ENCODE measurements around the gene GUK1.
"Not testable (repeated sequence)": the region's sequence is repeated elsewhere in the genome, so short reads cannot be mapped to it uniquely, and the experiment has no call there.

Gene GUK1

GRCh38 chr1:228177183-228177475, 37.0 kb downstream of the GUK1 start:
- Histone ChIP-seq H3K4me1 (ENCODE audit: control insufficient read depth in 1 of 2, insufficient read depth in 2 of 2, low read length in 2 of 2) (peaks cover 0 to 14% of the 10 kb centered on the region in 2 donors), H3K4me3 (ENCODE audit: low read depth in 1 of 2, low read length in 2 of 2) (no peak overlapping the region), H3K27ac (ENCODE audit: low read length) (no peak overlapping the region), H3K36me3 (ENCODE audit: control insufficient read depth in 1 of 2, insufficient read depth in 2 of 2, low read length in 2 of 2) (peaks cover 0 to 9% of the 10 kb centered on the region in 2 donors), H3K27me3 (ENCODE audit: low read depth, low read length) (no peaks in the 10 kb centered on the region), H3K9me3 (ENCODE audit: control insufficient read depth in 1 of 2, low read length in 2 of 2) (no peaks in the 10 kb centered on the region)

GRCh38 chr1:228177721-228178710, 37.9 kb downstream of the GUK1 start:
- Histone ChIP-seq H3K27me3 (ENCODE audit: low read depth, low read length) (no peaks in the 10 kb centered on the region), H3K4me1 (ENCODE audit: control insufficient read depth in 1 of 2, insufficient read depth in 2 of 2, low read length in 2 of 2) (peaks cover 0 to 14% of the 10 kb centered on the region in 2 donors), H3K36me3 (ENCODE audit: control insufficient read depth in 1 of 2, insufficient read depth in 2 of 2, low read length in 2 of 2) (peaks cover 0 to 9% of the 10 kb centered on the region in 2 donors), H3K27ac (ENCODE audit: low read length) (no peak overlapping the region), H3K4me3 (ENCODE audit: low read depth in 1 of 2, low read length in 2 of 2) (no peak overlapping the region), H3K9me3 (ENCODE audit: control insufficient read depth in 1 of 2, low read length in 2 of 2) (no peaks in the 10 kb centered on the region)

DNA sequence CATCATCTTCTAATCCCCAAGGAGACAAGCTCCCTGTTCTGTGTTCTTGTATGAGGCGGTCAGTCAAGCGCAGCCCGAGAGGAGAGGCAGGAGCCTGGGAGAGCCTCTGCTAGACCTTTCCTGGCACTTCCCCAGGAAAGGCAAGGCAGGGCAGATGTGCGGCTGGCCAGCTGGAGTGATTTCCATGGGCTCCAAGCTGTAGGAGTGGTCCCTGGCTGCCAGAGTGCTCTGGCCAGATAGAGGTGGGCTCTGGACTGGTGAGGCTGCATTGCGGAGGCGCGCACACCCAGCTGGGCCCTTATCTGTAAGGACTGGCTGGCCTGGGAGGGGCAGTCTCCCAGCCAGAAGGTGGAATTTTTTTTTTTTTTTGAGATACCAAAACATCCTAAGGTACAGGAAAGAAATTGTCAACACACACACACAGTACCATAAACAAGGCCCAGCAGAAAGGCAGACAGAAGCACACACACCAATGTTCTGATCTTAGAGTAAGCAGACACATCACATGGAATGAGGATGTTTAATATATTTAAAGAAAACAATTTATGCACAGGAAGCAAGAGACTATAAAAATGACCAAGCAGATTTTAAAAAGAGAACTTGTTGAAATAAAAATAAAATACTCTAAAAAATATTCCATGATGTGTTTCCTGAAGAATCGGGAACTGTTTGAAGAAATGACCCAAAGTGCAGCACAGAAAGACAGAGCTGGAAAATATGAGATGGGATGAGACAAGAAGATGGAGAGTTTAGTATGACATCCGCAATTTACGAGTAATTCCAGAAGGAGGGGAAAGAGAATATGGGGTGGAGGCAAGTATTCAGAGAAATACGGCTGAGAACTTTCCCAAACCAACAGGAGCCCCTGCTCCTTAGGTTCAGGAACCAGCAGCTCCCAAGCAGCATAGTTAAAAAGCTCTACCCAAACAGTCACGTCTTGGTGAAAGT, 38.9 kb downstream of the GUK1 start:
- Histone ChIP-seq H3K27ac (ENCODE audit: low read length) (peak overlapping the region; percentile 16), H3K27me3 (ENCODE audit: low read depth, low read length) (no peaks in the 10 kb centered on the region), H3K36me3 (ENCODE audit: control insufficient read depth in 1 of 2, insufficient read depth in 2 of 2, low read length in 2 of 2) (peaks cover 0 to 9% of the 10 kb centered on the region in 2 donors), H3K4me1 (ENCODE audit: control insufficient read depth in 1 of 2, insufficient read depth in 2 of 2, low read length in 2 of 2) (peaks cover 0 to 14% of the 10 kb centered on the region in 2 donors), H3K9me3 (ENCODE audit: control insufficient read depth in 1 of 2, low read length in 2 of 2) (no peaks in the 10 kb centered on the region), H3K4me3 (ENCODE audit: low read depth in 1 of 2, low read length in 2 of 2) (no peak overlapping the region)

DNA sequence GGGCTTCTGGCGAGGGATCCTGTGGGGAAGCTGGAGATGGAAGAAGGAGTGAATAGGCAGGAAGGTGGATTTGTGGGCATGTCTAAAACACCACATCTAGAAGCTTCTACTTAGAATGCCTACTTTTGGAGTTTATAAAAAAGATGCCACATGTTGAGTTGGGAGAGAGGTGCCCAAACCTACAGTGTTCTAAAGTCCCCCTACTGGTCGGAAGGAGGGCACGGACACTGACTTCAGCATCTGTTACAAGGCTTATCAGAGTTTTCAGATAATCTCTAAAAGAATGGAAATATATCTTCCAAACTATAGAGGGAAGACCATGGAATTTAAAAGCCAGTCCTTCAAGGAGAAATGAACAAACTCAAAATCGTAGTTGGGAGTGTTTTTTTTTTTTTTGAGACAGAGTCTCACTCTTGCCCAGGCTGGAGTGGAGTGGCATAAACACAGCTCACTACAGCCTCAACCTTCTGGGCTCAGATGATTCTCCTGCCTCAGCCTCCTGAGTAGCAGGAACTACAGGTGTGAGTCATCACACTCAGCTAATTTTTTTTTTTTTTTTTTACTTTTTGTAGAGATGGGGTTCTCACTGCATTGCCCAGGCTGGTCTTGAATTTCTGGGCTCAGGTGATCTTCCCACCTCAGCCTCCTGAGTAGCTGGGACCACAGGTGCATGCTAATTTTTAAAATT, 40.3 kb downstream of the GUK1 start:
- H3K27me3 ChIP-seq (ENCODE audit: low read depth, low read length): no peaks in the 10 kb centered on the region
- H3K9me3 ChIP-seq (ENCODE audit: control insufficient read depth in 1 of 2, low read length in 2 of 2): no peaks in the 10 kb centered on the region
- H3K4me1 ChIP-seq (ENCODE audit: control insufficient read depth in 1 of 2, insufficient read depth in 2 of 2, low read length in 2 of 2): peaks cover 0 to 10% of the 10 kb centered on the region in 2 donors
- no peak overlapping the region for H3K4me3 ChIP-seq (ENCODE audit: low read depth in 1 of 2, low read length in 2 of 2)
- H3K27ac ChIP-seq (ENCODE audit: low read length): no peak overlapping the region
- H3K36me3 ChIP-seq (ENCODE audit: control insufficient read depth in 1 of 2, insufficient read depth in 2 of 2, low read length in 2 of 2): peaks cover 0 to 4% of the 10 kb centered on the region in 2 donors

- H3K36me3 ChIP-seq (ENCODE audit: control insufficient read depth in 1 of 2, insufficient read depth in 2 of 2, low read length in 2 of 2): no peaks in the 10 kb centered on the region
- no peaks in the 10 kb centered on the region for H3K27me3 ChIP-seq (ENCODE audit: low read depth, low read length)
- H3K27ac ChIP-seq (ENCODE audit: low read length): no peak overlapping the region
- no peaks in the 10 kb centered on the region for H3K9me3 ChIP-seq (ENCODE audit: control insufficient read depth in 1 of 2, low read length in 2 of 2)
- peaks cover 0 to 8% of the 10 kb centered on the region in 2 donors for H3K4me1 ChIP-seq (ENCODE audit: control insufficient read depth in 1 of 2, insufficient read depth in 2 of 2, low read length in 2 of 2)
- no peak overlapping the region for H3K4me3 ChIP-seq (ENCODE audit: low read depth in 1 of 2, low read length in 2 of 2)
Observed at GRCh38 chr1:228180959-228181644, 41.0 kb downstream of the GUK1 start.

DNA sequence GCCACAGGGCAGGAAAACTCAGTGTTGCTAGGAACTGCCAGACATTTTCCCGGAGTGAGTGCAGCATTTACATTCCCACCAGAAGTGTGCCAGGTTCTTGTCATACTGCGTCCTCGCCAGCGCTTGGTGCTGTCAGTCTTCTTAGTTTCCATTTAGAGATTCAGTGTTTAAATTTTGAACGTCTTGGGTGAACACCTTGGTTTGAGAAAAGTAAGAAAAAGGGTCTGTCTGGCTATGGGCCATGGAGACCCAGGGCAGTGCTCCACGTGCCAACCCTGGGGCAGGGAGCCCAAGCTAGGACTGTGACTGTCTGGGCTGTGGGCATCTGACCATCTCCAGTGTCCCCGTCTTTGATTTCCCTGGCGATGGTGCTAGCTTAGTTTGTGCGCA, 41.6 kb downstream of the GUK1 start:
- H3K36me3 ChIP-seq (ENCODE audit: control insufficient read depth in 1 of 2, insufficient read depth in 2 of 2, low read length in 2 of 2): no peaks in the 10 kb centered on the region
- H3K27me3 ChIP-seq (ENCODE audit: low read depth, low read length): no peaks in the 10 kb centered on the region
- H3K9me3 ChIP-seq (ENCODE audit: control insufficient read depth in 1 of 2, low read length in 2 of 2): no peaks in the 10 kb centered on the region
- H3K4me3 ChIP-seq (ENCODE audit: low read depth in 1 of 2, low read length in 2 of 2): no peak overlapping the region
- no peak overlapping the region for H3K27ac ChIP-seq (ENCODE audit: low read length)
- H3K4me1 ChIP-seq (ENCODE audit: control insufficient read depth in 1 of 2, insufficient read depth in 2 of 2, low read length in 2 of 2): peaks cover 0 to 7% of the 10 kb centered on the region in 2 donors

DNA sequence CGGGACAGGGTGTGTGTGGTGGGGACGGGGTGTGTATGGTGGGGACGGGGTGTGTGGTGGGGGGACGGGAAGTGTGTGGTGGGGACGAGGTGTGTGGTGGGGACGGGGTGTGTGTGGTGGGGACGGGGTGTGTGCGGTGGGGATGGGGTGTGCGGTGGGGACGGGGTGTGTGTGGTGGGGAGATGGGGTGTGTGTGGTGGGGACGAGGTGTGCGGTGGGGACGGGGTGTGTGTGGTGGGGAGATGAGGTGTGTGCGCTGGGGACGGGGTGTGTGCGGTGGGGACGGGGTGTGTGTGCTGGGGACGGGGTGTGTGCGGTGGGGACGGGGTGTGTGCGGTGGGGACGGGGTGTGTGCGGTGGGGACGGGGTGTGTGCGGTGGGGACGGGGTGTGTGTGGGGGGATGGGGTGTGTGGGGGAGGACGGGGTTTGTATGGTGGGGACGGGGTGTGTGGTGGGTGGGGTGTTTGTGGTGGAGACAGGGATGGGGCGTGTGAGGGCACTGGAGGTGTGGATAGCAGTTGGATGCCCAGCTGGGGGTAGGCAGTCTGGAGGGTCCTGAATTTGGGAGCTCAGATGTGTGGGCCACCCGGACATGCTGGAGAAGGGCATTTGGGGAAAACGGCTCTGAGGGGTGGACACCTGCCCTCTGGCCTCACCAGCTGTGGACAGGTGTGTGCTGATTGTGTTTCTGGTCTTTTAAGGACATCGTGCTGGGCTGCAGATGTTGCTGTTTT, 42.4 kb downstream of the GUK1 start:
- peaks cover 0 to 4% of the 10 kb centered on the region in 2 donors for H3K4me1 ChIP-seq (ENCODE audit: control insufficient read depth in 1 of 2, insufficient read depth in 2 of 2, low read length in 2 of 2)
- no peak overlapping the region for H3K27ac ChIP-seq (ENCODE audit: low read length)
- no peaks in the 10 kb centered on the region for H3K36me3 ChIP-seq (ENCODE audit: control insufficient read depth in 1 of 2, insufficient read depth in 2 of 2, low read length in 2 of 2)
- H3K4me3 ChIP-seq (ENCODE audit: low read depth in 1 of 2, low read length in 2 of 2): no peak overlapping the region
- H3K9me3 ChIP-seq (ENCODE audit: control insufficient read depth in 1 of 2, low read length in 2 of 2): no peaks in the 10 kb centered on the region
- no peaks in the 10 kb centered on the region for H3K27me3 ChIP-seq (ENCODE audit: low read depth, low read length)

DNA sequence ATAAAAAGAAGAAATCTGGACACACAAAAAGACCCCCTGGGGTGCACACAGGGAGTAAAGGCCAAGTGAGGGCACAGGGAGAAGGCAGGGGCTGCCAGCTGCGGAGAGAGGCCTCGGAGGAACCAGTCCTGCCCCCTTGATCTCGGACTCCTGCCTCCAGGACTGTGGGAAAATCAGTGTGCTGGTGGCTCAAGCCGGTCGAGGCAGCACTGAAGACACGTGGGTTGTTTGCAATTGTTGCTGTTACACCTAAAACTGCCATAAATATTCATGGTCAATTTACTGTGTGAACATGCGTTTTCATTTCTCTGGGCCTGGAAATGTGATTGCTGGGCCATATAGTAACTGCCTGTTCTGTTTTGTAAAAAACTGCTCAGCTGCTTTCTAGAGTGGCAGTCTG, 44.1 kb downstream of the GUK1 start:
- Histone ChIP-seq H3K36me3 (ENCODE audit: control insufficient read depth in 1 of 2, insufficient read depth in 2 of 2, low read length in 2 of 2) (no peaks in the 10 kb centered on the region), H3K4me1 (ENCODE audit: control insufficient read depth in 1 of 2, insufficient read depth in 2 of 2, low read length in 2 of 2) (no peaks in the 10 kb centered on the region), H3K4me3 (ENCODE audit: low read depth in 1 of 2, low read length in 2 of 2) (no peak overlapping the region), H3K9me3 (ENCODE audit: control insufficient read depth in 1 of 2, low read length in 2 of 2) (no peaks in the 10 kb centered on the region), H3K27ac (ENCODE audit: low read length) (no peak overlapping the region), H3K27me3 (ENCODE audit: low read depth, low read length) (no peaks in the 10 kb centered on the region)

DNA sequence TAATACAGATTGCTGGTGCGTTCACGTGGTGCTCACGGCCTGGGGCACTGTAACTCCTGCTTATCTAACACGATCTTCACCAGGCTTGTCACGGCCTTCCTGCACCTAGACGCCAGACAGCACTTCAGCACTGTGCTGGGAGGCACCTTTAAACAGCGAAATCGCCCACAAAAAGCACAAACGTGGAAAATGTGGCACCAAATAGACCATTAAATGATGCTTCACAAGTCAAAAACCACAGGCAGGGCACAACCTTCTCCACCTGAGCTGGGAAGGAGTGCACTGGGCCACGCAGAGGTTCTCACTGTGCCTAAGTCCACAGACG, 45.5 kb downstream of the GUK1 start:
- no peaks in the 10 kb centered on the region for H3K36me3 ChIP-seq (ENCODE audit: control insufficient read depth in 1 of 2, insufficient read depth in 2 of 2, low read length in 2 of 2)
- no peaks in the 10 kb centered on the region for H3K9me3 ChIP-seq (ENCODE audit: control insufficient read depth in 1 of 2, low read length in 2 of 2)
- no peaks in the 10 kb centered on the region for H3K4me1 ChIP-seq (ENCODE audit: control insufficient read depth in 1 of 2, insufficient read depth in 2 of 2, low read length in 2 of 2)
- H3K4me3 ChIP-seq (ENCODE audit: low read depth in 1 of 2, low read length in 2 of 2): no peak overlapping the region
- H3K27me3 ChIP-seq (ENCODE audit: low read depth, low read length): no peaks in the 10 kb centered on the region
- no peak overlapping the region for H3K27ac ChIP-seq (ENCODE audit: low read length)

DNA sequence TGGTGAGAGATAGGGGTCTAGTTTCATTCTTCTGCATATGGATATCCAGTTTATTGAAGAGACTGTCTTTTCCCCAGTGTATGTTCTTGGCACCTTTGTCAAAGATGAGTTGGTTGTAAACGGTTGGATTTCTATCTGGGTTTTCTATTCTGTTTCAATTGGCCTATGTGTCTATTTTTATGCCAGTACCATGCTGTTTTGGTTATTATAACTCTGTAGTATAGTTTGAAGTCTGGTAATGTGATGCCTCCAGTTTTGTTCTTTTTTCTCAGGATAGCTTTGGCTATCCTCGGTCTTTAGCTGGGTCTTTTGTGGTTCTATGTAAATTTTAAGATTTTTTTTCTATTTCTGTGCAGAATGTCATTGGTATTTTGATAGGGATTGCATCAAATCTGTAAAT, 48.2 kb downstream of the GUK1 start:
- H3K27me3 ChIP-seq (ENCODE audit: low read depth, low read length); H3K36me3 ChIP-seq (ENCODE audit: control insufficient read depth in 1 of 2, insufficient read depth in 2 of 2, low read length in 2 of 2); H3K4me1 ChIP-seq (ENCODE audit: control insufficient read depth in 1 of 2, insufficient read depth in 2 of 2, low read length in 2 of 2); H3K9me3 ChIP-seq (ENCODE audit: control insufficient read depth in 1 of 2, low read length in 2 of 2); H3K4me3 ChIP-seq (ENCODE audit: low read depth in 1 of 2, low read length in 2 of 2); H3K27ac ChIP-seq (ENCODE audit: low read length): not testable (repeated sequence)

Data from muscle layer of duodenum (tissue), 2 donors.